DOHH2 (cell line): Measurements from ENCODE around the gene TBCK.

Experiments
- H3F3A ChIP-seq: fragments of 200-600 bp; sonication (generic), shearing (Covaris generic); 2 replicates; pipeline ENCODE4 v1.6.0; 2016; ENCODE audit warnings: antibody characterized with exemption, mild to moderate bottlenecking; ENCODE audit not compliant: control insufficient read depth, insufficient read depth
- H3K27ac ChIP-seq: fragments of 200-600 bp; sonication (generic); 2 replicates; pipeline ENCODE4 v1.5.1; 2014; ENCODE audit warnings: low read depth, mild to moderate bottlenecking, low read length, moderate library complexity
- H3K27me3 ChIP-seq: fragments of 200-600 bp; sonication (generic); 2 replicates; pipeline ENCODE4 v1.6.1; 2014; ENCODE audit warnings: mild to moderate bottlenecking, low read length, mixed read lengths; ENCODE audit not compliant: control insufficient read depth
- H3K36me3 ChIP-seq: fragments of 200-600 bp; sonication (generic); 2 replicates; pipeline ENCODE4 v1.6.1; 2014; ENCODE audit warnings: mild to moderate bottlenecking, low read length, moderate library complexity, mixed read lengths; ENCODE audit not compliant: control insufficient read depth
- H3K4me1 ChIP-seq: fragments of 200-600 bp; sonication (generic); 2 replicates; pipeline ENCODE4 v1.6.1; 2014; ENCODE audit warnings: mild to moderate bottlenecking, low read length, mixed read lengths; ENCODE audit not compliant: control insufficient read depth
- H3K4me2 ChIP-seq: fragments of 200-600 bp; sonication (generic); 2 replicates; pipeline ENCODE4 v1.6.0; 2014; ENCODE audit warnings: mild to moderate bottlenecking, low read length, moderate library complexity
- H3K4me3 ChIP-seq: fragments of 200-600 bp; sonication (generic); 2 replicates; pipeline ENCODE4 v1.5.1; 2014; ENCODE audit warnings: mild to moderate bottlenecking, low read length, mixed read lengths
- H3K79me2 ChIP-seq: fragments of 200-600 bp; sonication (generic); 2 replicates; pipeline ENCODE4 v1.6.1; 2014; ENCODE audit warnings: mild to moderate bottlenecking, low read length, mixed read lengths; ENCODE audit not compliant: control insufficient read depth
- H3K9me2 ChIP-seq: fragments of 200-600 bp; sonication (generic); replicated peaks from 2 replicates; pipeline ENCODE4 v1.6.1; 2014; ENCODE audit warnings: mild to moderate bottlenecking, low read length, mixed read lengths; ENCODE audit not compliant: control insufficient read depth
- H3K9me3 ChIP-seq: fragments of 200-600 bp; sonication (generic); 2 replicates; pipeline ENCODE4 v1.6.1; 2014; ENCODE audit warnings: antibody characterized with exemption, low read length, mixed read lengths; ENCODE audit not compliant: control insufficient read depth, insufficient read depth
- H4K20me1 ChIP-seq: fragments of 200-600 bp; sonication (generic); 2 replicates; pipeline ENCODE4 v1.6.0; 2014; ENCODE audit warnings: low read depth, mild to moderate bottlenecking, antibody characterized with exemption, low read length, moderate library complexity; ENCODE audit not compliant: control insufficient read depth, insufficient read depth
- CTCF ChIP-seq: fragments of 200-600 bp; sonication (generic); IDR thresholded peaks from one replicate; pipeline ENCODE4 v1.5.1; 2014; ENCODE audit warnings: antibody characterized with exemption, mild to moderate bottlenecking, low read depth, low read length; ENCODE audit not compliant: poor library complexity, severe bottlenecking
- EZH2phosphoT487 ChIP-seq: fragments of 200-600 bp; sonication (generic); IDR thresholded peaks from 2 replicates; pipeline ENCODE4 v1.6.1; 2017; ENCODE audit warnings: borderline replicate concordance, mild to moderate bottlenecking, antibody characterized with exemption, low read length, moderate library complexity, mixed read lengths

Gene TBCK

GRCh38 chr4:106104276-106104675 is 211.7 kb downstream of the TBCK start:
- Histone ChIP-seq H3F3A (no peaks in the 10 kb centered on the region), H4K20me1 (no peaks in the 10 kb centered on the region), H3K36me3 (no peaks in the 10 kb centered on the region), H3K9me3 (no peaks in the 10 kb centered on the region), H3K27me3 (no peaks in the 10 kb centered on the region), H3K9me2 (no peaks in the 10 kb centered on the region), H3K4me2 (no peak overlapping the region), H3K79me2 (no peaks in the 10 kb centered on the region), H3K27ac (no peak overlapping the region), H3K4me1 (no peaks in the 10 kb centered on the region), H3K4me3 (no peak overlapping the region)
- no peak for TF ChIP-seq EZH2phosphoT487
- TF ChIP-seq CTCF, result no peak

- Histone ChIP-seq H3K9me3 (no peaks in the 10 kb centered on the region), H3K4me3 (no peak overlapping the region), H4K20me1 (no peaks in the 10 kb centered on the region), H3K27me3 (no peaks in the 10 kb centered on the region), H3K36me3 (no peaks in the 10 kb centered on the region), H3K4me2 (no peak overlapping the region), H3K4me1 (no peaks in the 10 kb centered on the region), H3K9me2 (no peaks in the 10 kb centered on the region), H3K27ac (no peak overlapping the region), H3K79me2 (no peaks in the 10 kb centered on the region), H3F3A (no peaks in the 10 kb centered on the region)
- no peak for TF ChIP-seq EZH2phosphoT487
- TF ChIP-seq CTCF, result no peak
These were observed 219.6 kb downstream of the TBCK start for GRCh38 chr4:106096454-106096853.

GRCh38 chr4:106095408-106095807 is 220.6 kb downstream of the TBCK start:
- H3K36me3 ChIP-seq, result no peaks in the 10 kb centered on the region
- H3K27me3 ChIP-seq, result no peaks in the 10 kb centered on the region
- H3K27ac ChIP-seq, result no peak overlapping the region
- no peaks in the 10 kb centered on the region for H3K79me2 ChIP-seq
- H3K4me1 ChIP-seq, result no peaks in the 10 kb centered on the region
- no peaks in the 10 kb centered on the region for H3K9me2 ChIP-seq
- H3K4me3 ChIP-seq, result no peak overlapping the region
- TF ChIP-seq EZH2phosphoT487, result no peak
- no peak for TF ChIP-seq CTCF
- H4K20me1 ChIP-seq, result no peaks in the 10 kb centered on the region
- H3F3A ChIP-seq, result no peaks in the 10 kb centered on the region
- no peak overlapping the region for H3K4me2 ChIP-seq
- H3K9me3 ChIP-seq, result peaks cover 7% of the 10 kb centered on the region; the same call in 1 of the 2 replicates
